ENCODE measurements around the gene MYOZ3. TPM values are rescaled to one million over a fixed set of nuclear protein-coding genes. Genes with fewer than 3 reads are reported as not detected.

Gene MYOZ3
- total RNA-seq (7.7 TPM), polyA plus RNA-seq (ENCODE audit: insufficient read depth in 1 of 8, insufficient read length in 8 of 8, low replicate concordance in 1 of 8) (10 to 100 TPM in 4 of 8 donors, 1 to 10 TPM in 4; 7.2 to 15.7 (median 9.8) TPM)
- long read RNA-seq, donor 1, partial matches to known transcripts = 0 of 2 reads
- long read RNA-seq, donor 1, other reads (novel, unspliced or antisense) = 0 of 2 reads
- long read RNA-seq, donor 2 = 0 reads
- long read RNA-seq, donor 3, partial matches to known transcripts = 0 of 4 reads
- long read RNA-seq, donor 3, other reads (novel, unspliced or antisense) = 0 of 4 reads
- long read RNA-seq, donor 4, partial matches to known transcripts = 0 of 5 reads
- long read RNA-seq, donor 4, other reads (novel, unspliced or antisense) = 0 of 5 reads
- long read RNA-seq, donor 5, partial matches to known transcripts = 0 of 5 reads
- long read RNA-seq, donor 5, other reads (novel, unspliced or antisense) = 0 of 5 reads
- long read RNA-seq, donor 6, partial matches to known transcripts = 0 of 2 reads
- long read RNA-seq, donor 6, other reads (novel, unspliced or antisense) = 0 of 2 reads
- long read RNA-seq, donor 7, partial matches to known transcripts = 0 of 4 reads
- long read RNA-seq, donor 7, other reads (novel, unspliced or antisense) = 0 of 4 reads
- long read RNA-seq, donor 8, partial matches to known transcripts = 0 of 1 reads
- long read RNA-seq, donor 8, other reads (novel, unspliced or antisense) = 0 of 1 reads
- long read RNA-seq, donor 9, partial matches to known transcripts = 0 of 5 reads
- long read RNA-seq, donor 9, other reads (novel, unspliced or antisense) = 0 of 5 reads
- long read RNA-seq, donor 10, partial matches to known transcripts = 0 of 1 reads
- long read RNA-seq, donor 10, other reads (novel, unspliced or antisense) = 0 of 1 reads
- long read RNA-seq, donor 11, partial matches to known transcripts = 0 of 3 reads
- long read RNA-seq, donor 11, other reads (novel, unspliced or antisense) = 0 of 3 reads

DNA sequence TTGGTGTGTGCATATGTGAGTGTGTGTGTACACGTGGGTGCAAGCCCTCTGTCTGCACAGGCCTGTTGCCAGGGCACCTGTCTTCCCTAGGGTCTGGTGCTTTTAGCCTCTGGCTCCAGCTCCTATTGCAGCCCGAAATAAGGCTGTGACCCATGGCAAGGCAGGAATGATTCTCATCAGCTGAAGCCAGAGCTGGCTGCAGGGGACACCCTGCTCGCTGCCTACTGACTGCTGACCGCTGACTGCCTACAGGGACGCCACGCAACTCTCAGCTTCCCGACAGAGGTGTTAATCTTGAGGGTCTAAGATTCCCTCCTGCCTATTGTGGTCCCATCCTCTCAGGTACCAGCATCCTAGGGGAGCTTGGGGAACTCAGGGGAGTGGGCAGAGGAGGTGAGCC is at the start of gene MYOZ3:
MYOZ3 (plus strand) TSS at position 166 of the 400 bp plus-strand sequence. CDS start 1,691 bp downstream, outside the sequence.
- no peaks in the 10 kb centered on the region for H3K36me3 ChIP-seq (ENCODE audit: control insufficient read depth, insufficient read depth, low read length)
- peak within 1 kb of the TSS; percentile 73 for H3K27ac ChIP-seq (ENCODE audit: low read length)
- DNase-seq = peak; percentile 57
- WGBS (ENCODE audit: insufficient coverage) = 41% methylated on average over 3 of the region's 7 CpGs
- H3K4me1 ChIP-seq (ENCODE audit: control insufficient read depth, insufficient read depth, low read length) = peaks cover 58% of the 10 kb centered on the region
- H3K4me3 ChIP-seq (ENCODE audit: low read length) = no peak within 1 kb of the TSS
- no peaks in the 10 kb centered on the region for H3K27me3 ChIP-seq (ENCODE audit: control insufficient read depth, insufficient read depth, low read length)
- no peaks in the 10 kb centered on the region for H3K9me3 ChIP-seq (replicated peaks; ENCODE audit: control insufficient read depth, low read depth, low read length)

DNA sequence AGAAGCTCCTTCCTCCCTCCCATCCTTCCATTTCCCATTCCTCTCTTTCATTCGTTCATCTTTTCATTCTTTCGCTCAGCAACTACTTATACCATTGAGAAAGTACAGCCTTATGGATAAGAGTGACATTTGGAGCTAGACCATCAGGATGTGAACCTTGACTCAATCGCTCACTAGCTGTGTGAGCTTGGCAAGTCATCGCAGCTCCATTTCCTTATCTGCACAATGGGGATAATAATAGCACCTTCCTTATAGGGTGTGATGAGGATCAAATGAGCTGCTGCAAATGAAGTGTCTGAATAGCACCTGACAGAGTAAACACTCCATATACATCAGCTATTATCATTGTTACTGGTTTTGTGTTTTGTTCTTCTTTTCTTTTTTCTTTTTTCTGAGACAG is 48.6 kb upstream of the MYOZ3 start:
- WGBS (ENCODE audit: insufficient coverage) = no CpG with 5 or more reads among the region's 4 CpGs
- no peak overlapping the region for H3K4me3 ChIP-seq (ENCODE audit: low read length)
- H3K9me3 ChIP-seq (replicated peaks; ENCODE audit: control insufficient read depth, low read depth, low read length) = no peaks in the 10 kb centered on the region
- no peak for DNase-seq
- peak overlapping the region; percentile 1 for H3K27ac ChIP-seq (ENCODE audit: low read length)
- peaks cover 70% of the 10 kb centered on the region for H3K4me1 ChIP-seq (ENCODE audit: control insufficient read depth, insufficient read depth, low read length)
- H3K36me3 ChIP-seq (ENCODE audit: control insufficient read depth, insufficient read depth, low read length) = no peaks in the 10 kb centered on the region
- H3K27me3 ChIP-seq (ENCODE audit: control insufficient read depth, insufficient read depth, low read length) = no peaks in the 10 kb centered on the region

DNA sequence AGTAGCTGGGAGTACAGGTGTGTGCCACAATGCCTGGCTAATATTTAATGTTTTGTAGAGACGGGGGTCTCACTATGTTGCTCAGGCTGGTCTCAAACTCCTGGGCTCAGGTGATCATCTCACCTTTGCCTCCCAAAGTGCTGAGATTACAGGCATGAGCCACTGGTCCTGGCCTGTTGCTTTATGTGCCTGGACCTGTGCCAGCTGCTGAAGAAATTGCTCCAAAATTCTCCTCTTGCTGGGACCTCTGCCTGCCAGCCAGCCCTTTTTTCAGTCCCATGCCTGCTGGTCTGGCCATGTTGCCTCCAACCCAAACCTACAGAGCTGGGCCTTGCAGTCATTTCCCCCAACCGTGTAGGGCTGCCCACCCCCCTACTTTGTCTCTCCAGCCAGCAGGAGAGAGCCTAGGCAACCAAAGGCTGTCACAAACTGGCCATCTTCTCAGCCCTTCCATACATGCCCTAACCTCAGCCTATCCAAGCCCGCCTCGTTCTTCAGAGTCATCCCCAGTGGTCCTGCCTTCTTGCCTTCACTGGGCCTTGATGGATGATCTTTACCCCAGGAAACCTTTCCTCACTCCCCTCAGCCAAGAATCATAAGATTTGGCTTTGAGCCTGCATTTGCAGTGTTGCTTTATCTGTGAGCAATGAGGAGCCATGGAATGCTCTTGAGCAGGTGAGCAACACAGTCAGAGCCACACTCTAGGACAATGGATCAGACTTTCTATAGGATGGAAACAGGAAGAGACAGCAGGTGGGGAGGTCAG is 48.0 kb upstream of the MYOZ3 start:
- H3K27ac ChIP-seq (ENCODE audit: low read length) = peak overlapping the region; percentile 26
- H3K4me3 ChIP-seq (ENCODE audit: low read length) = no peak overlapping the region
- DNase-seq = no peak
- H3K27me3 ChIP-seq (ENCODE audit: control insufficient read depth, insufficient read depth, low read length) = no peaks in the 10 kb centered on the region
- WGBS (ENCODE audit: insufficient coverage) = 82% methylated on average over 4 of the region's 4 CpGs
- H3K36me3 ChIP-seq (ENCODE audit: control insufficient read depth, insufficient read depth, low read length) = no peaks in the 10 kb centered on the region
- H3K4me1 ChIP-seq (ENCODE audit: control insufficient read depth, insufficient read depth, low read length) = peaks cover 70% of the 10 kb centered on the region
- H3K9me3 ChIP-seq (replicated peaks; ENCODE audit: control insufficient read depth, low read depth, low read length) = no peaks in the 10 kb centered on the region

DNA sequence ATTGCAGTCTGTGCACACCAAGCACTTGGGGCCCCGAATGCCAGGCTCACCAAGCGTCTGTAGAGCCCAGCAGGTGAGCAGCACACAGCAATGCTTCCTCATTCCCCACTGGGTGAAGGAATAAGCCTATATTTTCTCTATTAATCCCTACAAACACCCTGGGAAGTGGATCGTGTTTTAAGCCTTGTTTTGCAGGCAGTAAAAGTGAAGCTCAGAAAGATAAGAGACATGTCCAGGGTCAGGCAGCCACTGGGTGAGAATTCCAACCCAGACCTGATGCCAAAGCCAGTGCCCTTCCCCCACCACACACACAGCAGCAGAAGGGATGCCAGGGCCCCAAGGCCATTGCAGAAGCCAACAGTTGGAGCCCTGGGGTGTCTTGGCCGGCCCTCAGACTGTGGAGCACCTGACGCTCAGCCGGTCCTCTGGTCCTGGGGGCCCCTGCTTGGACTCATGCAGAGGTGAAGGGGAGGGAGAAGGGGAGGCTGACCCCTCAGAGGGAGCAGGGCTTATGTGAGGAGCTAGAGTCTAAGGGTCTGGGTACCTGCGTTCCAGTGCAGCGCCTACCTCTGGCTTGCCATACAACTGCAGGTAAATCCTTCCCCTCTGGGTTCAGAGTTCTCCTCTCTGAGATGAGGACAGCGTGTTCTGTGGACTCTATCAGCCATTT is 46.9 kb upstream of the MYOZ3 start:
- no peaks in the 10 kb centered on the region for H3K27me3 ChIP-seq (ENCODE audit: control insufficient read depth, insufficient read depth, low read length)
- peak overlapping the region; percentile 43 for H3K27ac ChIP-seq (ENCODE audit: low read length)
- peaks cover 77% of the 10 kb centered on the region for H3K4me1 ChIP-seq (ENCODE audit: control insufficient read depth, insufficient read depth, low read length)
- H3K4me3 ChIP-seq (ENCODE audit: low read length) = no peak overlapping the region
- H3K36me3 ChIP-seq (ENCODE audit: control insufficient read depth, insufficient read depth, low read length) = no peaks in the 10 kb centered on the region
- no peak for DNase-seq
- H3K9me3 ChIP-seq (replicated peaks; ENCODE audit: control insufficient read depth, low read depth, low read length) = no peaks in the 10 kb centered on the region
- WGBS (ENCODE audit: insufficient coverage) = 63% methylated on average over 5 of the region's 9 CpGs

DNA sequence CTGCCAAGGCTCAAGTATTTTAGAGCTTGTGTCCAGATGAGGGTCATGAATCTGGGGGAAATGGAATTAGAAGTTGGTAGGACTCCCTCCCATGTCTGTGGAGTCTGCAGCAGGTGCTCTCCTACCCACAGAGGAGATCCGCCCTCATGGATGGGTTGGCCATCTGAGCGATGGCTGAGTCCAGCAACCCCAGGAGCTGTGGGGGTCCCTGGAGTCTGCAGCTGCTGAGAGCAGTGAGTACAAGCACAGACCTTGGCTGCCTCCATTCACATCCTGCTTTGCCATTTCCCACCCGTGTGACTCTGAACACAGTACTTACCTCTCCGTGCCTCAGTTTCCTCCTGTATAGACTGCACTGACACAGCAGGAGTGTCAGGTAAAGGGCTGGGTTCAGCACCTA is 46.4 kb upstream of the MYOZ3 start:
- Histone ChIP-seq H3K4me3 (ENCODE audit: low read length) (no peak overlapping the region), H3K27ac (ENCODE audit: low read length) (peak overlapping the region; percentile 43), H3K4me1 (ENCODE audit: control insufficient read depth, insufficient read depth, low read length) (peaks cover 80% of the 10 kb centered on the region), H3K36me3 (ENCODE audit: control insufficient read depth, insufficient read depth, low read length) (no peaks in the 10 kb centered on the region), H3K9me3 (replicated peaks; ENCODE audit: control insufficient read depth, low read depth, low read length) (no peaks in the 10 kb centered on the region), H3K27me3 (ENCODE audit: control insufficient read depth, insufficient read depth, low read length) (no peaks in the 10 kb centered on the region)
- 14% methylated on average over 3 of the region's 4 CpGs for WGBS (ENCODE audit: insufficient coverage)
- peak; percentile 79 for DNase-seq

- H3K36me3 ChIP-seq (ENCODE audit: control insufficient read depth, insufficient read depth, low read length) = no peaks in the 10 kb centered on the region
- 35% methylated on average over 2 of the region's 17 CpGs for WGBS (ENCODE audit: insufficient coverage)
- peaks cover 78% of the 10 kb centered on the region for H3K4me1 ChIP-seq (ENCODE audit: control insufficient read depth, insufficient read depth, low read length)
- no peaks in the 10 kb centered on the region for H3K9me3 ChIP-seq (replicated peaks; ENCODE audit: control insufficient read depth, low read depth, low read length)
- no peaks in the 10 kb centered on the region for H3K27me3 ChIP-seq (ENCODE audit: control insufficient read depth, insufficient read depth, low read length)
- peak; percentile 92 for DNase-seq
- peak overlapping the region; percentile 60 for H3K27ac ChIP-seq (ENCODE audit: low read length)
- no peak overlapping the region for H3K4me3 ChIP-seq (ENCODE audit: low read length)
These were observed 45.8 kb upstream of the MYOZ3 start for GRCh38 chr5:150615141-150615699.

GRCh38 chr5:150616024-150616470 is 45.0 kb upstream of the MYOZ3 start:
- H3K4me3 ChIP-seq (ENCODE audit: low read length) = no peak overlapping the region
- peak overlapping the region; percentile 60 for H3K27ac ChIP-seq (ENCODE audit: low read length)
- H3K9me3 ChIP-seq (replicated peaks; ENCODE audit: control insufficient read depth, low read depth, low read length) = no peaks in the 10 kb centered on the region
- no peak for DNase-seq
- H3K4me1 ChIP-seq (ENCODE audit: control insufficient read depth, insufficient read depth, low read length) = peaks cover 76% of the 10 kb centered on the region
- no peaks in the 10 kb centered on the region for H3K36me3 ChIP-seq (ENCODE audit: control insufficient read depth, insufficient read depth, low read length)
- H3K27me3 ChIP-seq (ENCODE audit: control insufficient read depth, insufficient read depth, low read length) = no peaks in the 10 kb centered on the region
- WGBS (ENCODE audit: insufficient coverage) = 57% methylated on average over 3 of the region's 5 CpGs

DNA sequence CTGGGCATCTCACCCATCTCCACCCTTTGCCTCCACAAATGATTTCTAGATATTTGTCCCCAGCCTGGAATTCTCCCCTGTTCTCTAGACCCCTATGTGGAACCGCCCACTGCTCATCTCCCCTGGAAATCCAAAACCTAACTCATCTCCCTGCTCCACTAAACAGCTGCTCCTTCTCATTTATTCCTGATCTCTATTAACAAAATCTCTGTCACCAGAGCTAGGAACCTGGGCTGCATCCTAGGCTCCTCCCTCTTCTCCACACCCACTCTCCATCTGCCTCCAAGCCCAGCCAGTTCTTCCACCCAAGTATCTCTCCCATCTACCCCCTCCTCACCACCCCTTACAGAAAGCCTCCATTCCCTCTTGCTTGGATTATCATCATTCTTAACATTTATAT is 44.5 kb upstream of the MYOZ3 start:
- DNase-seq = no peak
- Histone ChIP-seq H3K27me3 (ENCODE audit: control insufficient read depth, insufficient read depth, low read length) (no peaks in the 10 kb centered on the region), H3K27ac (ENCODE audit: low read length) (peak overlapping the region; percentile 37), H3K4me3 (ENCODE audit: low read length) (no peak overlapping the region), H3K9me3 (replicated peaks; ENCODE audit: control insufficient read depth, low read depth, low read length) (no peaks in the 10 kb centered on the region), H3K36me3 (ENCODE audit: control insufficient read depth, insufficient read depth, low read length) (no peaks in the 10 kb centered on the region), H3K4me1 (ENCODE audit: control insufficient read depth, insufficient read depth, low read length) (peaks cover 76% of the 10 kb centered on the region)
- WGBS (ENCODE audit: insufficient coverage) = 92% methylated on average over 1 of the region's 1 CpG

DNA sequence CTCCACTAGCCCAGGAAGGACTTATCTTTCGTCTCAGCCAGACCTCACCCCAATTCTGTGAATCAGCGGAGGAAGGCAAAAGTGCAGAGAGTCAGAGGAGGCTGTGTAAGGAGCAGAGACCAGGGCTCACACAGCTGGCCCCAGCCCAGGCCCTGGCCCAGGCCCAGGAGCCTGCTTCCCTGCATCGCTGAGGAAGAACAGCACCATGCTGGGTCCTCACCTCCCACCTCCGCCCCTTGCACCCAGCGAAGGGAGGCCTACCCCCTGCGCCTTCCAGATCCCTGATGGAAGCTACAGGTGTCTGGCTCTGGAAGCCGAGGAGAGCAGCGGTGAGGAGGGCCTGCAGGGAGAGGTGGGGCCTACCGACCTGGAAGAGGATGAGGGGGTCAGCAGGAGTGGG is 42.9 kb upstream of the MYOZ3 start:
- Histone ChIP-seq H3K27ac (ENCODE audit: low read length) (peak overlapping the region; percentile 65), H3K4me1 (ENCODE audit: control insufficient read depth, insufficient read depth, low read length) (peaks cover 65% of the 10 kb centered on the region), H3K4me3 (ENCODE audit: low read length) (no peak overlapping the region), H3K36me3 (ENCODE audit: control insufficient read depth, insufficient read depth, low read length) (no peaks in the 10 kb centered on the region), H3K9me3 (replicated peaks; ENCODE audit: control insufficient read depth, low read depth, low read length) (no peaks in the 10 kb centered on the region), H3K27me3 (ENCODE audit: control insufficient read depth, insufficient read depth, low read length) (no peaks in the 10 kb centered on the region)
- WGBS (ENCODE audit: insufficient coverage) = 31% methylated on average over 3 of the region's 9 CpGs
- no peak for DNase-seq

Measured in muscle of leg (tissue), 16 donors.